HEK293 (cell line): ENCODE data around the gene IGFBP2.

ENCODE experiments used
- SP3 ChIP-seq: fragments of 450-650 bp; formaldehyde crosslinking; IDR thresholded peaks from 2 replicates; pipeline ENCODE4 v1.5.1; 2016; ENCODE audit warnings: missing biosample characterization, missing genetic modification characterization
- ZFP41 ChIP-seq: fragments of 450-650 bp; formaldehyde crosslinking; IDR thresholded peaks from 2 replicates; pipeline ENCODE4 v1.5.1; 2016; ENCODE audit warnings: missing biosample characterization, missing genetic modification characterization, borderline replicate concordance
- ZNF2 ChIP-seq: fragments of 450-650 bp; formaldehyde crosslinking; IDR thresholded peaks from 2 replicates; pipeline ENCODE4 v1.5.1; 2016; ENCODE audit warnings: missing biosample characterization, missing genetic modification characterization
- ZNF302 ChIP-seq: fragments of 450-650 bp; formaldehyde crosslinking; IDR thresholded peaks from 2 replicates; pipeline ENCODE4 v1.5.1; 2016; ENCODE audit warnings: missing biosample characterization, missing genetic modification characterization, low read depth
- ZNF558 ChIP-seq: fragments of 450-650 bp; formaldehyde crosslinking; IDR thresholded peaks from 2 replicates; pipeline ENCODE4 v1.5.1; 2016; ENCODE audit warnings: missing biosample characterization, missing genetic modification characterization
- TF ChIP-seq, protein P1 (sequence below): fragments of 450-650 bp; formaldehyde crosslinking; IDR thresholded peaks from 2 replicates; pipeline ENCODE4 v1.5.1; 2016; ENCODE audit warnings: missing biosample characterization, missing genetic modification characterization

DNA sequence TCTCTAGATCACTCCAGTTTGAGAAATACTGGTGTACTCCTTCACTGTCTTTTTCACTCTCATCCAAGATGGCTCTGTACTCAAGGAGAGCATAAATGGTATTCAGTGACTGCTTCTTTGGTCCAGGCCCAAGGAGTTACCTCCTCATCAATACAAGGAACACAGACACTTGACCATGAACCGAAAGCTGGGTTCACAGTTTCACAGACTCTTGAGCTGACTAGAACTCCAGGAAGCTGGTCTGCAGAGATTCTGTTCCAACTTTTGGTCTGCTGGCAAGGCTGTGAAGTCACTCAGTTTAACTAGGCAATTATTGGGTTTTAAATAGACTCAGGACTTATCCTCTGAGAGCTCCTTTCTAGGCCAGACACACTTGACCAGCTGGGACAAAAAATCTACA is 69.5 kb downstream of the IGFBP2 start:
- TF ChIP-seq SP3 (tag by site-specific recombination) = no peak
- TF ChIP-seq ZFP41 (tag by site-specific recombination) = no peak
- TF ChIP-seq, protein P1, sequence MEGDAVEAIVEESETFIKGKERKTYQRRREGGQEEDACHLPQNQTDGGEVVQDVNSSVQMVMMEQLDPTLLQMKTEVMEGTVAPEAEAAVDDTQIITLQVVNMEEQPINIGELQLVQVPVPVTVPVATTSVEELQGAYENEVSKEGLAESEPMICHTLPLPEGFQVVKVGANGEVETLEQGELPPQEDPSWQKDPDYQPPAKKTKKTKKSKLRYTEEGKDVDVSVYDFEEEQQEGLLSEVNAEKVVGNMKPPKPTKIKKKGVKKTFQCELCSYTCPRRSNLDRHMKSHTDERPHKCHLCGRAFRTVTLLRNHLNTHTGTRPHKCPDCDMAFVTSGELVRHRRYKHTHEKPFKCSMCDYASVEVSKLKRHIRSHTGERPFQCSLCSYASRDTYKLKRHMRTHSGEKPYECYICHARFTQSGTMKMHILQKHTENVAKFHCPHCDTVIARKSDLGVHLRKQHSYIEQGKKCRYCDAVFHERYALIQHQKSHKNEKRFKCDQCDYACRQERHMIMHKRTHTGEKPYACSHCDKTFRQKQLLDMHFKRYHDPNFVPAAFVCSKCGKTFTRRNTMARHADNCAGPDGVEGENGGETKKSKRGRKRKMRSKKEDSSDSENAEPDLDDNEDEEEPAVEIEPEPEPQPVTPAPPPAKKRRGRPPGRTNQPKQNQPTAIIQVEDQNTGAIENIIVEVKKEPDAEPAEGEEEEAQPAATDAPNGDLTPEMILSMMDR (tag by site-specific recombination) = no peak
- no peak for TF ChIP-seq ZNF558 (tag by site-specific recombination)
- no peak for TF ChIP-seq ZNF302 (tag by site-specific recombination)
- TF ChIP-seq ZNF2 (tag by site-specific recombination) = no peak
